Measurements from ENCODE around the gene CARD6. TPM values are rescaled to one million over a fixed set of nuclear protein-coding genes. Genes with fewer than 3 reads are reported as not detected.
"Not testable (repeated sequence)": the region's sequence is repeated elsewhere in the genome, so short reads cannot be mapped to it uniquely, and the experiment has no call there.

CARD6 gene, protein sequence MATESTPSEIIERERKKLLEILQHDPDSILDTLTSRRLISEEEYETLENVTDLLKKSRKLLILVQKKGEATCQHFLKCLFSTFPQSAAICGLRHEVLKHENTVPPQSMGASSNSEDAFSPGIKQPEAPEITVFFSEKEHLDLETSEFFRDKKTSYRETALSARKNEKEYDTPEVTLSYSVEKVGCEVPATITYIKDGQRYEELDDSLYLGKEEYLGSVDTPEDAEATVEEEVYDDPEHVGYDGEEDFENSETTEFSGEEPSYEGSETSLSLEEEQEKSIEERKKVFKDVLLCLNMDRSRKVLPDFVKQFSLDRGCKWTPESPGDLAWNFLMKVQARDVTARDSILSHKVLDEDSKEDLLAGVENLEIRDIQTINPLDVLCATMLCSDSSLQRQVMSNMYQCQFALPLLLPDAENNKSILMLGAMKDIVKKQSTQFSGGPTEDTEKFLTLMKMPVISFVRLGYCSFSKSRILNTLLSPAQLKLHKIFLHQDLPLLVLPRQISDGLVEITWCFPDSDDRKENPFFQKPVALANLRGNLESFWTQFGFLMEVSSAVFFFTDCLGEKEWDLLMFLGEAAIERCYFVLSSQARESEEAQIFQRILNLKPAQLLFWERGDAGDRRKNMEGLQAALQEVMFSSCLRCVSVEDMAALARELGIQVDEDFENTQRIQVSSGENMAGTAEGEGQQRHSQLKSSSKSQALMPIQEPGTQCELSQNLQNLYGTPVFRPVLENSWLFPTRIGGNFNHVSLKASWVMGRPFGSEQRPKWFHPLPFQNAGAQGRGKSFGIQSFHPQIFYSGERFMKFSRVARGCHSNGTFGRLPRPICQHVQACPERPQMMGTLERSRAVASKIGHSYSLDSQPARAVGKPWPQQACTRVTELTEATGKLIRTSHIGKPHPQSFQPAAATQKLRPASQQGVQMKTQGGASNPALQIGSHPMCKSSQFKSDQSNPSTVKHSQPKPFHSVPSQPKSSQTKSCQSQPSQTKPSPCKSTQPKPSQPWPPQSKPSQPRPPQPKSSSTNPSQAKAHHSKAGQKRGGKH
- total RNA-seq: 15.9 TPM

DNA sequence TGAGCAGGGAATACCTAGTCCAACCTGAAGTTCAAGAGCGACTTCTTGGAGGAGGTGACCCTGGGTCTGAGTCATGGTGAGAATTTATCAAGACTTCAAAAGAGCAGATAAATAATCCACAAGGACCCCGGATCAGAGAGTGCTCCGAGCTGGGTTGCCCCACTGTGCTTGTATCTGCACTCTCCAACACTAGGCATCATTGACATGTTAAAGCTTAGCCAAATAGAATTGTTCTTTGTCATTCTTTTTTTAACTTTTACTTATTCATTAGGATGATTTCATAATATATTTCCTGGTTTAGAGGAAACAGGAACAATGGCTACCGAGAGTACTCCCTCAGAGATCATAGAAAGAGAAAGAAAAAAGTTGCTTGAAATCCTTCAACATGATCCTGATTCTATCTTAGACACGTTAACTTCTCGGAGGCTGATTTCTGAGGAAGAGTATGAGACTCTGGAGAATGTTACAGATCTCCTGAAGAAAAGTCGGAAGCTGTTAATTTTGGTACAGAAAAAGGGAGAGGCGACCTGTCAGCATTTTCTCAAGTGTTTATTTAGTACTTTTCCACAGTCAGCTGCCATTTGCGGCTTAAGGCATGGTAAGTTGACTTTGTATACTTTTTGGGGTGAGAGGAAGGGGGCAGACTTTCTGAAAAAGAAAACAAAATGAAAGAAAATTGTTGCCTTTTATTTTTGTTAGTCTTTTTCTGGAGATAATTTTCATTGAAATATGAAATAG, at the start of gene CARD6:
Gene CARD6 (plus strand): TSS at position 300 of the 738 bp plus-strand sequence. CDS start 16 bp downstream, at position 316.
- ATAC-seq: peak; percentile 60

DNA sequence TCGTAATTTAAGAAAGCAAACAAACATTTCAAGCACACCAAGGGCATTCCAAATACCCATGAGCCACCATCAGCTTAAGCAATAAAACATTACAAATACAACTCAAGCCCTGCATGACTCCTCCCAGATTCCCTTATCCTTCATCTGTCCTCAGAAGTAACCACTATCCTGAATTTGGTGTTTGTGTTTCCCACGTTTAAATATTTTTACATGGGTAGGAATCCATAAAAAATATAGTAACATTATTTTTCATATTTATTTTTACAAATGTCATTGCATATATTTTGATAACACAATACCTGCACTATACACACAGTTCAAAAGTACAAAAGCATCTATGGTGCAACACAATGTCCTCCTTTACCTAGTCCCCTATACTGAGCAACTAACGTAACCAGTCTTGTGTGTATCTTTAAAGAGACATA, 49.4 kb upstream of the CARD6 start:
- ATAC-seq: peak; percentile 43

DNA sequence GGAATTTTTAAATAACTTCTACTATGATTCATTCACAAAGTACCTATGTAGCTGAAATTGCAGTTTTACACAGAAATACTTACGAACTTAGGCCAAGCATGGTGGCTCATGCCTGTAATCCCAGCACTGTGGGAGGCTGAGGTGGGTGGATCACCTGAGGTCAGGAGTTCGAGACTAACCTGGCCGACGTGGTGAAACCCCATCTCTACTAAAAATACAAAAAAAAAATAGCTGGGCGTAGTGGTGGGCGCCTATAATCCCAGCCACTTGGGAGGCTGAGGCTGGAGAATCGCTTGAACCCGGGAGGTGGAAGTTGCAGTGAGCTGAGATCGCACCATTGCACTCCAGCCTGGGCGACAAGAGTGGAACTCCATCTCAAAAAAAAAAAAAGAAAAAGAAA, 48.5 kb upstream of the CARD6 start:
- not testable (repeated sequence) for ATAC-seq

DNA sequence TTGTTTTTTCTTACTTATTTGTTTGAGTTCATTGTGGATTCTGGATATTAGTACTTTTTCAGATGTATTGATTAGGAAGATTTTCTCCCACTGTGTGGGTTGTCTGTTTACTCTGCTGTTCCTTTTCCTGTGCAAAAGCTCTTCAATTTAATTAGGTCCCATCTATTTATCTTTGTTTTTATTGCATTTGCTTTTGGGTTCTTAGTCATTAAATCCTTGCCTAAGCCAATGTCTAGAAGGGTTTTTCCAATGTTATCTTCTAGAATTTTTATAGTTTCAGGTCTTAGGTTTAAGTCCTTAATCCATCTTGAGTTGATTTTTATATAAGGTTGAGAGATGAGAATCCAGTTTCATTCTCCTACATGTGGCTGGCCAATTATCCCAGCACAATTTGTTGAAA, 46.8 kb upstream of the CARD6 start:
- ATAC-seq: not testable (repeated sequence)

DNA sequence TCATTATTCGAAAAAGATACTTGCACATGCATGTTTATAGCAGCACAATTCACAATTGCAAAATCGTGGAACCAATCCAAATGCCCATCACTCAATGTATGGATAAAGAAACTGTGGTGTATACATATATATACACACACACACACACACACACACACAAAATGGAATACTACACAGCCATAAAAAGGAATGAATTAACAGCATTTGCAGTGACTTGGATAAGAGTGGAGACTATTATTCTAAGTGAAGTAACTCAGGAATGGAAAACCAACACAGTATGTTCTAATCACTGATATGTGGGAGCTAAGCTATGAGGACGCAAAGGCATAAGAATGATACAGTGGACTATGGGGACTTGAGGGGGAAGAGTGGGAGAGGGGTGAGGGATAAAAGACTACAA, 46.3 kb upstream of the CARD6 start:
- ATAC-seq: not testable (repeated sequence)

DNA sequence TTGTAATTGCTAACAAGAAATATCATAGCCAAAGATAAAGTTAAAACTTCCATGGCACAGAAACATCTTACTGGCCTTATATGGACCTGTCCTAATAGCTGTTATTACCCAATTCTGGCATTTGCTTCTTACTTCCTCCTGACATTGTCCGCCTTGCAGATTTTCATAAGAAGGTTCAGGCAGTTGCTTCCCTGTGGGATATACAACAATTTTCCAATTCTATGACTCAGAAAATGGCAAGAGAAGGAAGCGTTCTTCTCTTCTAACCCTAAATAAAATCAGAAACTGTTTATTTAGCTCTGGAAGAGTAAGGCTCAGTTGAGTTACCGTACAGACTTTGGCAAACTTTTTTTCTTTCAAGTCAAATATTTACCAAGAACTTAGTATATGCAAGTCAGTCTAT, 44.7 kb upstream of the CARD6 start:
- ATAC-seq: no peak

DNA sequence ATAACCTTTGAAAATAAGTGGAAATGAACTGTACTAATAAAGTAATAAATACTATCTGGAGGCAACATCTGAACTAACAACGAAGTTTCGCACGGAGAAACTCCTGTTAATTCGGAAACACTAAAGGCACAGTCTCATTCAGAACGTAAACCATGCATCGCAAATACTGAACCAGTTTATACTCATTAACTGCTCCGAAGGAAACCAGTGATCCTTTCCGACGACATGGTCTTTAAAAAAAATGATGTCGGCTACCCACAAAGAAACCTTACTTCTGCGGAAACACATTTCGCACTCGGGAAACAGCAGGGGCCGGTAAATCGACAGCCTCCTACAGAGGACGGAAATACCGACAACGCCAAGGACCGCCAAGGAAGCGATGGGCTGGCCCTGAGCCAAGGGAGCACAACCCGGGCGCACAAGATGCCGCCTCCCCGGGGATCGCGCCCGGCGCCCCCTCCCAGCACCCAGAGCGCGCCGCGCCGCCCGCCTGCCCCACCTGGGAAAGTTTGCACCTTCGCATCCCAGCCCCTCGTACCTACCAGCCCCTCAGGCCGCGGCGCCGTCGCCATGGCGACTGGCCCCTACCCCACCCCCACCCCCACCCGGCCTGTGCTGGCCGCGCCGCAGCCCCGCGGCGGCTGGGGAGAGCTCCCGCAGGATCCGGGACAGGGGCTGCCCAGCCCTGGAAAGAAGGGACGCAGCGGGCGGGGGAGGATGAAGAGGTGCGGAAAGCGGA, 43.7 kb upstream of the CARD6 start:
- peak; percentile 65 for ATAC-seq

DNA sequence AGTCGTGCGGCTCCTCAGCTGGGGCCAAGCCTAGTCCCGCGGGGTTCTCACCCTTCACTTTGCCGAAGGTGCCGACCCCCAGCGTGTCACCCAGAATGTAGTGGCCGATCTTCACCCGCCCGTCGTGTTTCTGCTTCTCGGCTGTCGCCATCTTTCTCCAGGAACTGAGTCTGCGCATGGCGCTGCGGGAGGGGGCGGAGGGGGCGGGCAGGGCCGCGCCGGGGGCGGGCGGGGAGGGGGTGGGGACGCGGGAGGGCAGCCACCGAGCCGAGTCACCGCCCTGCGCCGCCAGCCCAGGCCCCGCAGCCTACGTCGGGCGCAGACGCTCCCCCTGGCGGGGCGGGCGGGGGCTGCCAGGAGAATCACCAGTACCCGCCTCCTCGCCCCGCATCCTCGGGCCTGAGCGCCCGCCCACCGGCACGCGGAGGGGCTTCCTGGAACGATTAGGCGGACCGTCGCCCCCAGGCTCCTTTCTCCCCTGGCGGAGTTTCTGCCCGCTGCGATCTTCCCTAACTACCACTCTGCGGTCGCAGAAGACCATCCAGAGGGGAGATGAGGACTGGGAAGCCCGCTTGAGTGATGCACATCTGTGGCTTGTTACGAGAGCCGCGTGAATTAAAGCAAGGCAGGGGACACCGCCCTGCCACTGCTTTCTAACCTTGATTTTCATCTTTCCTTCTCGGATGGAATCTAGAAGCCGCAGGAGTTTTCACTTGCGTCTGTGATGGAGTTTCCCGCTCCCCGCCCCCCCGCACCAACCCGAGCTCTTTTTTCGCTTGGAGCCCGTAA, 43.0 kb upstream of the CARD6 start, which contains the start of gene PRKAA1:
Gene PRKAA1 (minus strand): TSS at position 363 of the 789 bp plus-strand sequence. CDS start 185 bp downstream, at position 178.
- peak; percentile 98 for ATAC-seq

DNA sequence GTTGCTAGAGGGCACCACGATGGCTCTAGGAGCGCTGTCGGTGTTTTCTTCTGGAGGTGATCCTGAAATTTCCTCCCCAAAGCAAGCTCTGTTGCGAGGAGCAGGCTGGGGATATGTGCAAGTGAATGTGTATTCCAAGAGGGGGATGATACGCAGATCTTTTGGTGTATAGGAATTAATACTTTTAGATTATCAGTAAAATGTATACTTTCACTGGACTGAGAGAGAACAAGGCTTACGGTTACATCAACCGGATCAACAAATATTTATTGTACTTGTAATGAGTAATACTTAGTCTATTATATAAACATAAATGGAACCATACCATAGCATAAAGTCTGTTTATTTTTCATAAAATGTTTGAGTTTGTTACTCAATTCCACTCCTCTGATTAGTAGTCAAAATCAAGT, 42.4 kb upstream of the CARD6 start:
- ATAC-seq: peak; percentile 16

DNA sequence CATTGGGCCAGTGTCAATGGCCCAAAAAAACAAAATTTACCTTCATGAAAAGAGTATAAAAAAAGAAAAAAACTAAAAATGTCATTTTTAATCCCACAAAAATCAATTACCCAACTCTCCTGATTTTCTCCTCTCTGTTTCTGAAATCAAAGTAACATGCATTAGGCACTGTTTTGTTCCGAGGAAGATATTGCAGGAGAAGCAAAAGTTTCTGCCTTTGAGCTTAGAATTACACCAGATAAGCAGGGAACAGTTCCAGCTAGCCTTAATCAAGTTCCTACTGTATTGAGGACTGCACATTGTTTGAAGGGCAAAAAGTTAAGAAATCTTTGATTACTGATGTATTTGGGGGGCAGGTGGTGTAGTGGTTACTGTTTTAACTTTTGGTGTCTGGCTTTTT, 41.9 kb upstream of the CARD6 start:
- ATAC-seq: no peak

DNA sequence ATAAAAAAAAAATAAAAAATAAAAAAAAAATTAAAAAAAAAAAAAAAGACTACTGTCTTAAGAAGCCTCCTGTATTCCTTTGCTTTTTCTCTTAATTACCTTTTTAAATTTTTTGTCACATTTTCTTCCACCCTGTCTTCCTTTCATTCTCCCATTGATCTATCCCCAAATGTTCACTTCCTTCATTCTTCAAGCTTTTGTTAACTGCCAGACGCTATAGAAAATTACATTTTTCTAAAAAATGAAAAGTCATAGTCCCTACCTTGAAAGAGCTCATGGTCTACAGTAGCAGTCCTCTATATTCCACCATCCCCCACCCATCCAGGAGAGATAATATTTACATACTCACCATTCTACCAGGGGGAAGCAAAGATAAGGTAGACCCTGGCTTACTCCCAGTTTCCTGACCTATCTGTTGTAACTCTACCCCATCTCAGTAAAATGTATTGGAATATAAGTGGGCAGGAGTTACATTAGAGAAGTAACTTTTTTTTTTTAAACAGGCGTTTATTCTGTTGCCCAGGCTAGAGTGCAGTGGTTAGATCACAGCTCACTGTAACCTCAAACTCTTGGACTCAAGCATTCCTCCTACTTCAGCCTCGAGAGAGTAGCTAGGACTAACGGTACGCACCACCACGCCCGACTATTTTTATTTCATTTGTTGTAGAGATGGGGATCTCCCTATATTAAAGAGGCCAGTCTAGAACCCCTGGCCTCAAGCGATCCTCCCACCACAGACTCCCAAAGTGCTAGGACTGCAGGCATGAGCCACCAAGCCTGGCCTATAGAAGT, 39.2 kb upstream of the CARD6 start:
- no peak for ATAC-seq

DNA sequence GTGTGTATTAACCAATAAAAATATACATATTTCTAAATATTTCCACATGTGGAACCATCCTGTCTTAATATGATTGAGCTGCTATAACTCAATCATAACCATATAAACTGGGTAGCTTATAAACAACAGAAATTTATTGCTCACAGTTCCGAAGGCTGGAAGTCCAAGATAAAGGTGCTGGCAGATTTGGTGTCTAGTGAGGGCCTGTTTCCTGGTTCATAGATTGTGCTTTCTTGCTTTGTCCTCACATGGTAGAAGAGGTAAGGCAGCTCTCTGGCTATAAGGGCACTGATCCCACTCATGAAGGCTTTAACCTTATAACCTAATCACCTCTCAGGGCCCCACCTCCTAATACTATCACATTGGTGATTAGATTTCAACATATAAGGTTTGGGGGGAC, 29.0 kb upstream of the CARD6 start:
- ATAC-seq: no peak

DNA sequence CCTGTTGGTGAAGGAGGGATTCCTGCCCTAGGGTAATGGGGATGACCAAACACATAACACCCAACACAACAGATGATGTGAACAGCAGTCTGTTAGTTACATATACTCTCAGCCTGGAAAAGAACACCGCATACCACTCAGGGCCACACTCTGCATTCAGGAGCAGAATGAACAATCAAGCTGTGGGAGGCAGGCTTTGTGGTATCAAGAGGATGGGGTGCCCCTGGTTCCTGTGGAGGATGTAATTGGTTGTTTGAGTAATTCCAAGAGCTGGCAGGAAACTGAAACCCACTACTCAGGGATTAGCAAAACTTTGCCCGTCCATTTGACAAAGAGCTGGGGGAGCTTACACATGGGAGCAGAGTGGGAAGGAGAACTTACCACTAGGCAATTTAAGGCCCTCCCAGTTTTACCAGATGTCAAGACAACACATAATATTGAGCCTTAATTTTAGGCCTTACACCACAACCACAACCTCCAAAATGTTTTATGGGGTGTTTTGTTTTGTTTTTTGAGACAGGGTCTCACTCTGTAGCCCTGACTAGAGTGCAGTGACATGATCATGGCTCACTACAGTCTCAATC, 27.4 kb upstream of the CARD6 start:
- ATAC-seq: no peak

DNA sequence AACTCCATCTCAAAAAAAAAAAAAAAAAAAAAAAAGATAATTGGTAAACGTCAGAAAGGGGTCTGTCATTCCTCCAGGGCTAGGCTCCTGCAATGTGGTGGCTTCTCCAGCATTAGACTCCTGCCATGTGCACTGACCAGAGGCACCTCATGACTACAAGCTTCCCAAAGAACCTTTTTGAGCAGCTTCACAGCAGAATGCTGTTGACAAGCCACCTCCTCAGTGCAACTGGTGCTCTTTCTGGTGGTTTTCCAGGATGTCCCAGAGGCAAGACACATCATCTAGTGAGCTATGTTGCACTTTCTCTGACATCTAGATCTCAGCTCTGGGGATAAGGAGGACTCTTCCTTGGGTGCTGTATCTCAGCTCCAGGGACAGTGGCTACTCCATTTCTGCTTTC, 17.7 kb upstream of the CARD6 start:
- peak; percentile 36 for ATAC-seq

DNA sequence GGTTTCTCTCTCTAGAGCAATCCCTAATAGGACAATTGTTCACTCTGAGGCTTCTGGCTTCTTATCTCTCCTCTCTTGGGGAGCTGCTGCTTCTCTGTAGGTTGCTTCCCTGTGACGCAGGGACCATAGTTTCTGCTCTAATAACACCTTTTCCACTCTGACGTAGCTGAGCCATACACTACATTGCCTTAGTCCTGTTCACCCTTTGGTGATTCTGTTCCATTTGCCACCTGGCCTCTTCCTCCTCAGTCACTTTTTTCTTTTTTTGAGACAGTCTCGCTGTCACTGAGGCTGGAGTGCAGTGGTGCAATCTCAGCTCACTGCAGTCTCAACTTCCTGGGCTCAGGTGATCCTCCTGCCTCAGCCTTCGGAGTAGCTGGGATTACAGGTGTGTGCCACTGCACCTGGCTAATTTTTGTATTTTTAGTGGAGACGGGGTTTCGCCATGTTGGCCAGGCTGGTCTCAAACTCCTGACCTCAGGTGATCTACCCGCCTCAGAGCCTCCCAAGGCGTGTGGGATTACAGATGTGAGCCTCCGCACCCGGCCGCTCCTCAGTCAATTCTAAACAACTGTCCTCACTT, 15.6 kb upstream of the CARD6 start:
- ATAC-seq: peak; percentile 26

DNA sequence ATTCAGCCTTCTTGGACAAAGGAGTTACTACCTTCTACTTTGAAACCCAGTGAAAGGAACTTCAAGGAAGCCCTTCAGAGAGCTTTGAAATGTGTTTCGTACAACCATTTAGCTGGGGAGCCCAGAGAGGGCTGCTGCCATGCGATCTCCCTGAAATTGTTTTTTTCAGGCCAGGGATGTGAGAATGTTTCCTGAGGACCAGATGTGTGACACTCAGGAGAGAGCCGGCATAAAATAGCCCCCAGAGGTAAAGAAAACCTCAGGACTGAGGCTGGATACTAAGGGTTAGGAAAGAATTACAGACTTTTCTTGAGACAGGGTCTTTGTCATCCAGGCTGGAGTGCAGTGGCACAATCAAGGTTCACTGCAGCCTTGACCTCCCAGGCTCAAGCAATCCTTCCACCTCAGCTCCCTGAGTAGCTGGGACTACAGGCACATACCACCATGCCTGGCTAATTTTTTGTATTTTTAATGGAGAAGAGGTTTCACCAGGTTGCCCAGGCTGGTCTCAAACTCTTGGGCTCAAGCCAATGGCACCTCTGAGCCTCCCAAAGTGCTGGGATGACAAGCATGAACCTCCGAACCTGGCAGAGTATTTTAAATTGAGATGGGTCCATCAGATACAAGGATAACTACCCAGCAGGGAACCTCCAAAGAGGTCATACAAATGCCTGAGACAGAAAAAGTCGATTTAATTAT, 14.5 kb upstream of the CARD6 start:
- no peak for ATAC-seq

DNA sequence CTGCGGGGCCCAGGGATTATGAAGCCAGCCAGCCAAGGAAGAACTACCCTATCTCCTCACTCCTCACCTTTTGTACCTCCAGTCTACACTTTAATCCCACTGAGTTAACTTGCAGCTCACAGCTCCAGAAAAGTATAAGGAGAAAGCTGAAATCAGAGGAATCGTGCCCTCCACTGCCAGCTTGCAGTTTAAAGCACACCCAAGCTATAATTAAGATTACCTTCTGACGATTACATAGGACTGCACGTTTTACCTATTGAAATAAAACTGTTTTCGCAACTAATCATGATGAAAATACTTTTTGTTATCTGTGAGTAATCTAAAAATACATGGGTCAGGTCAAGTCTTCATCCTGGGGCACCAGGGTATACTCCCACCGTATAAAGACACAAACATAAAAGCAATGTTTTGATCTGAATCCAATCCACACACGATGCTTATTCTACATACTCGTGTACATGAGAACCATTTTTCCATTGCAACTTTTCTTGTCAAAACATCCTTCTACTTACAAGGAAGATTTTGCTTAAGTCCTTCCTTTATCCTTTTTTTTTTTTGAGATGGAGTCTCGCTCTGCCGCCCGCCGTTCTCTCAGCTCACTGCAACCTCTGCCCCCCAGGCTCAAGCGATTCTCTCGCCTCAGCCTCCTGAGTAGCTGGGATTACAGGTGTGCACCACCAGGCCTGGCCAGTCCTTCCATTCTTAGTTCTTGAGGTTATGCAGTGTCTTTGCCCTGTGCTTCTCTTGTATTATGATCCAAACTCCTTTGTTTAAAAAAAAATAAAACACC, 13.8 kb upstream of the CARD6 start:
- ATAC-seq: no peak

Measured in esophagus mucosa (tissue), 1 donor.